ENCODE data around the gene MRAS.

GRCh38 chr3:138449490-138449889 is 101.1 kb downstream of the MRAS start:
- TF ChIP-seq CTCF (IDR thresholded peaks at IDR 0.05) (no peak), POLR2A (IDR thresholded peaks at IDR 0.05) (no peak)
